OCI-LY3 (cell line): ENCODE results near the gene LYZ.

Source experiments
- CTCF ChIP-seq: fragments of 200-600, 300-600 bp; sonication (generic); IDR thresholded peaks from 2 replicates; pipeline ENCODE4 v1.5.1; 2014; ENCODE audit warnings: antibody characterized with exemption, low read length, low read depth
- EZH2phosphoT487 ChIP-seq: fragments of 200-600 bp; shearing (Covaris generic); IDR thresholded peaks from 2 replicates; pipeline ENCODE4 v1.6.1; 2018; ENCODE audit warnings: antibody characterized with exemption, mixed run types, low read depth

GRCh38 chr12:69392179-69392928, 44.2 kb downstream of the LYZ start:
- TF ChIP-seq CTCF = no peak
- TF ChIP-seq EZH2phosphoT487 = no peak
